ENCODE data around the gene MUC5AC.

The MUC5AC gene

GRCh38 chr11:1139441-1140083 is 18.2 kb upstream of the MUC5AC start:
- no peak for TF ChIP-seq CTCF (conservative IDR thresholded peaks at IDR 0.05; ENCODE audit: low read depth, low read length)
- H3K4me3 ChIP-seq (ENCODE audit: low read depth, low read length): no peak overlapping the region
- peak; percentile 56 for DNase-seq (ENCODE audit: low read depth)

- no peak for TF ChIP-seq CTCF (conservative IDR thresholded peaks at IDR 0.05; ENCODE audit: low read depth, low read length)
- no peak for DNase-seq (ENCODE audit: low read depth)
- no peak overlapping the region for H3K4me3 ChIP-seq (ENCODE audit: low read depth, low read length)
Observed at GRCh38 chr11:1140642-1141490, 16.9 kb upstream of the MUC5AC start.

GRCh38 chr11:1146365-1146764 is 11.4 kb upstream of the MUC5AC start:
- TF ChIP-seq CTCF (conservative IDR thresholded peaks at IDR 0.05; ENCODE audit: low read depth, low read length): no peak
- no peak overlapping the region for H3K4me3 ChIP-seq (ENCODE audit: low read depth, low read length)
- no peak for DNase-seq (ENCODE audit: low read depth)

- no peak for DNase-seq (ENCODE audit: low read depth)
- no peak for TF ChIP-seq CTCF (conservative IDR thresholded peaks at IDR 0.05; ENCODE audit: low read depth, low read length)
- H3K4me3 ChIP-seq (ENCODE audit: low read depth, low read length): no peak overlapping the region
Observed at GRCh38 chr11:1147792-1148191, 10.0 kb upstream of the MUC5AC start.

GRCh38 chr11:1148752-1149180 is 9.0 kb upstream of the MUC5AC start:
- no peak for DNase-seq (ENCODE audit: low read depth)
- no peak for TF ChIP-seq CTCF (conservative IDR thresholded peaks at IDR 0.05; ENCODE audit: low read depth, low read length)
- no peak overlapping the region for H3K4me3 ChIP-seq (ENCODE audit: low read depth, low read length)

- H3K4me3 ChIP-seq (ENCODE audit: low read depth, low read length): no peak overlapping the region
- TF ChIP-seq CTCF (conservative IDR thresholded peaks at IDR 0.05; ENCODE audit: low read depth, low read length): no peak
- DNase-seq (ENCODE audit: low read depth): no peak
Observed at GRCh38 chr11:1149545-1149944, 8.2 kb upstream of the MUC5AC start.

Measured in choroid plexus epithelial cell (primary cell).